Measurements from ENCODE around the gene GPC5.

DNA sequence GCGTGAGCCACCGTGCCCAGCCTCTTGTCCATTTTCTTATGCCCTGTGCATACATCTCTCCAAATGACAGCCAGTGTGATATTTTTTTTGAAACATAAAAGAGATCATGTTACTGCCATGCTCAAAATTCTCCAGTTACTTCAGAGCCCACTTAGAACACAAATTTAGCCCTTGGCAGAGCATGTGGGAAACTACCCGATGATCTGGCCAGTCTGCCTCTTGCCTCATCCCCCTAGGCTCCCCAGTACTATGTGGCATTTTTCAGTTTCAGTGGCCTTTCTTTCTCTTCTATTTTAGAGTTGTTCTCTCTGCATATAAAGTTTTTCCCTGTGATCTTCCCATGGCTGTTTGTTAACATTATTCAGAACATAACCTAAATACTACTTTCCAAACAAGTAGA is 323.0 kb downstream of the GPC5 start:
- TF ChIP-seq, protein P1, sequence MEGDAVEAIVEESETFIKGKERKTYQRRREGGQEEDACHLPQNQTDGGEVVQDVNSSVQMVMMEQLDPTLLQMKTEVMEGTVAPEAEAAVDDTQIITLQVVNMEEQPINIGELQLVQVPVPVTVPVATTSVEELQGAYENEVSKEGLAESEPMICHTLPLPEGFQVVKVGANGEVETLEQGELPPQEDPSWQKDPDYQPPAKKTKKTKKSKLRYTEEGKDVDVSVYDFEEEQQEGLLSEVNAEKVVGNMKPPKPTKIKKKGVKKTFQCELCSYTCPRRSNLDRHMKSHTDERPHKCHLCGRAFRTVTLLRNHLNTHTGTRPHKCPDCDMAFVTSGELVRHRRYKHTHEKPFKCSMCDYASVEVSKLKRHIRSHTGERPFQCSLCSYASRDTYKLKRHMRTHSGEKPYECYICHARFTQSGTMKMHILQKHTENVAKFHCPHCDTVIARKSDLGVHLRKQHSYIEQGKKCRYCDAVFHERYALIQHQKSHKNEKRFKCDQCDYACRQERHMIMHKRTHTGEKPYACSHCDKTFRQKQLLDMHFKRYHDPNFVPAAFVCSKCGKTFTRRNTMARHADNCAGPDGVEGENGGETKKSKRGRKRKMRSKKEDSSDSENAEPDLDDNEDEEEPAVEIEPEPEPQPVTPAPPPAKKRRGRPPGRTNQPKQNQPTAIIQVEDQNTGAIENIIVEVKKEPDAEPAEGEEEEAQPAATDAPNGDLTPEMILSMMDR (IDR thresholded peaks at IDR 0.05), result no peak
- no peak for TF ChIP-seq POLR2A (IDR thresholded peaks at IDR 0.05)
